GM12801 (cell line): ENCODE results near the gene MYOZ2.

Experiments used
- CTCF ChIP-seq: IDR thresholded peaks from one replicate; pipeline ENCODE4 v1.5.1; 2011; ENCODE audit warnings: control low read depth; ENCODE audit not compliant: insufficient read length; ENCODE audit errors: extremely low read depth

The MYOZ2 gene

GRCh38 chr4:119135721-119136121 is at the start of gene MYOZ2:
Gene MYOZ2, plus strand, starts transcription at chr4:119135832. Its CDS starts 694 bp downstream, at chr4:119136526.
- TF ChIP-seq CTCF, result no peak

DNA sequence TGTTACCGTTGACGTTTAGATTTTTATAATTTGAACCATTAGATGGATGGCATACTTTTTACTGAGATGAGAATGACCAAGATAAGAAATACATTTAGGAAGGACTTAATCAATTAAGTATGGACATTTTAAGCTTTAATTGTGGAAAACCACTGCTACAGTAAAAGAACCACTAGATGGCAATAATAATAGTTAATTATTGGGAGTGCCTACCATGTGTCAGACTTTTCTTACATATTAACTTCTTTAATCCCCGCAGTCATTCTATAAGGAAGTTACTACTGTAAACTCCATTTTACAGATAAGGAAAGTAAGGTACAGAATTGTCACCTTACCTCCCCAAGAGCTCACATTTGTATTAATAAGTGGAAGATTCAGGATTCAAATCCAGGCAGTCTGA is 48.5 kb upstream of the MYOZ2 start:
- no peak for TF ChIP-seq CTCF

DNA sequence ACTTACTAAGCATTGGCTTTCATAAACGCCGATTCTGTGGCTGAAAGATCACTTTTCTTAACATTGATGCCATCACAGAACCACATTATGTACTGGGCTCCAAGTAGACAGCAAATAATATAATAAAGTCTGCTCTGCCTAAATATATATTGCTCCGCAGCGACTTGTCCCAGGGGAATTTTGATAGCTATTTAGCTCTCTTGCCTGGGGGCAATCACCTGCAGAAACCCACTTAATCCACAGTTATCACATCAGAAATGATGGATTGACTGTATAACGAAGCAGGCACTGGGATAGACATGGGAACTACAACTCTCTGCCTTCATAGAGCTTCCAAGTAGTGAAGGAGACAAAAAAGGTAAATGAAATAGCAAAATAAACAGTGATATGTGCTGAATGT is 48.0 kb upstream of the MYOZ2 start:
- no peak for TF ChIP-seq CTCF

GRCh38 chr4:119093042-119093827 is 42.4 kb upstream of the MYOZ2 start:
- TF ChIP-seq CTCF, result no peak

DNA sequence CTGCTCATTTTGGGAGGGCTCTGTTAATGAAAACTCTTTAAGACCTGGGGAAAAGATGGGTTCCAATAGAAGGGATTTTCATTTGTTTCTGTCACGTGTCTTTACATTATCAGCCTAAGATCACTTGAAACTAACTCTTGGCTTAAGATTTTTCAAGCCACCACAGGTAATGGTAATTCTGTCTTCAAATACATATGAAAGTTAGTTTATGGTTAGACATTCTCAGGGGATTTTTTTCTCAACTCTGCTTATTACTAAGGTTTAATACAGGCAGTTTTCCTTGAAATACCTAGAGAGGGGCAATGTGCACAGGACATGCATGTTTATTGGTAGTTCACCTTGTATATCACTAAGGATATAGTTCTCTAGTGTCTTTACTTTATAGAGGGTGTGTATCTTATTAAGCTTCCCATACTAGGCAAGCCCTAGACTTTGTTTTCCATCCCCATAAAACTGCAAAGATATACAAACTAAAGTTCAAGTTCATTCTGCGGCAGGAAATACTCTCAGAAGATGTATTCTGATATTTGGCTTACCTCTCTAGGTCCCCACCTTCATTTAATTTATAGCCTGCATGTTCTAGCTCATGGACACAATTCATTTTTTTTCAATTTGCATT is 38.2 kb upstream of the MYOZ2 start:
- TF ChIP-seq CTCF, result no peak

GRCh38 chr4:119098306-119098705 is 37.3 kb upstream of the MYOZ2 start:
- no peak for TF ChIP-seq CTCF

DNA sequence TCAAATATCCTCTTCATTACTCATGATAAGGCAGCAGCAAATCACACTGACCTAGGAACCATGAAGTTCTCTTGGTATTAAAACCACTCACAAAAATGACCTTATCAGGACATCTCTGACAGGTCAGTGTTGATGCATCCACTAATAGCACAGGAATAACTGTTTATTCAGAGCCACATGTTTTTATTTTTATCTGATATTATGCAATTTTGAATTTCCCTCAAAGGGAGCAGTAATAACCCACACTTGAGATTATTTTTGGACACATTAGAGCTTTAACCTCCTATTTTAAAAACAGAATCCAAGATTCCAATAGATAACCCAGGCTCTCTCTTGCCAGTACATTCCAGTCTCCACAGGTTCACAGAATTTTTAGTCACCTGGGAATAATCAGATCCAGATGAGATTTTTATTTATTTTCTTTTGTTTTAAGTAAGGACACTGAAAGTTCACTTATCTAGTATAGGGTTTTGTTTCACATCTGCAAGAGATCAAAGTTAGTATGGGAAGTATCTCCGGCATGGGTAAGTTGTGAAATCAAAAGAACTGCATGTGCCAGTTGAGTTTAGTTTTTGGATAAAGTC is 36.3 kb upstream of the MYOZ2 start:
- no peak for TF ChIP-seq CTCF
